ENCODE results near the gene FAT1.

FAT1 gene

GRCh38 chr4:186724058-186724863, 605 bp upstream of the FAT1 start:
- no peak for DNase-seq (ENCODE audit: low read depth in 2 of 2)

DNA sequence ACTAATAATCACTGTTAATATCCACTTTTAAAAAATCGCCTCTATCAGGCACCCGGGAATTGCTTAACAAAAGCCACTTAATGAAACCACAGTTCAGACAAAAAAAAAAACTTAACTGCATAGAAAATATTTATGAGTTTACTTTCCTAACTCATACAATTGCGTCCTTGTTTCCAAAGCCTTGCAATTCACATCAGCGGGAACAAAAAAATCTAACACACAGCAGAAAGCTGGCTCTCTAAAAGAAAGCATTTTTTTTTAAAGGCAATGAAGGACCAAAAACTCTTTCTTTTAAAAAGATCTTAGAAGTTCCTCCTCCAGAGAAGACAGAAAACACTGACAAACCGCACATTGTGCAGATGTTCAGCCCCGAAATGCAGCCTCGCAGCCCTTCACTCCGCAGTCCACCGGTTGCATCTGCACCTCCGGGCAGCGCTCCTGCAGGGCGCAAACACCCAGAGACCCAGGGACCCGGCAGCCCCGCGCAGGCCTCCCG, 812 bp downstream of the FAT1 start:
- no peak for DNase-seq (ENCODE audit: low read depth in 2 of 2)

- no peak for DNase-seq (ENCODE audit: low read depth in 2 of 2)
Measured at GRCh38 chr4:186719925-186720694, 3.5 kb downstream of the FAT1 start.

GRCh38 chr4:186717556-186717955, 6.1 kb downstream of the FAT1 start:
- no peak for DNase-seq (ENCODE audit: low read depth in 2 of 2)

- DNase-seq (ENCODE audit: low read depth in 2 of 2) = no peak
Measured at GRCh38 chr4:186715077-186715476, 8.6 kb downstream of the FAT1 start.

DNA sequence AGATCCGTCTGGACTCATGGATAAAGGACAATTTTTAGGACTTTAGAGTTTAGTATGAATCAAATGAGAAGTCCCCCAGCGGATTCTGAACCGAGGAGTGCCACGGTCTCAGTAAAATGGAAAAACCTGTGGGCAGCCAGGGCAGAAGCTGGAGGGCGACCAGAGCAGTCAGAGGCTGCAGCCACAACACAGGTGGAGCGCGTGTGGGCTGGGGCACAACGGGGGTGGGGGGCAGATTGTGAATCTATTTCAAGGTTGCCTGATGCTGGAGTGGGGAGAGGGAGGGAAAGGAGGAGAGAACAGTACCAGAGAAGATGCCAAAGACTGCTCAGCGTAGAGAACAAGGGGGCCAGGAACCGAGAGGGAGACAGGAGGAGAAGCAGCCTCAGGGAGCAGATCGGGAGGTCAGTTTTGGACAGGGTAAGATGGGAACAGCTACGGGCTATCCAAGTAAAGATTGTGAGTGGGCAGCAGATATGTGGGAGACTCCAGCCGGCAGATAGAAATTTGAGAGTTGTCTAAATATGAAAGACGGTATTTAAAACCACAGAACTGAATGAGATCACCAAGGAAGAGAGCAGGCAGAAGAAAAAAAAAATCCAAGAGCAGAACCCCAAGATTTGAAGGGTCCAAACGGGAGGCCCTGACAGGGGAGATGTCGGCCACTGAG, 9.5 kb downstream of the FAT1 start:
- no peak for DNase-seq (ENCODE audit: low read depth in 2 of 2)

- no peak for DNase-seq (ENCODE audit: low read depth in 2 of 2)
Measured at GRCh38 chr4:186712690-186713089, 11.0 kb downstream of the FAT1 start.

GRCh38 chr4:186710521-186711119, 13.0 kb downstream of the FAT1 start:
- DNase-seq (ENCODE audit: low read depth in 2 of 2) = no peak

- no peak for DNase-seq (ENCODE audit: low read depth in 2 of 2)
Measured at GRCh38 chr4:186709517-186709916, 14.1 kb downstream of the FAT1 start.

- DNase-seq (ENCODE audit: low read depth in 2 of 2) = no peak
Measured at GRCh38 chr4:186708554-186708953, 15.1 kb downstream of the FAT1 start.

GRCh38 chr4:186707996-186708395, 15.7 kb downstream of the FAT1 start:
- no peak for DNase-seq (ENCODE audit: low read depth in 2 of 2)

DNA sequence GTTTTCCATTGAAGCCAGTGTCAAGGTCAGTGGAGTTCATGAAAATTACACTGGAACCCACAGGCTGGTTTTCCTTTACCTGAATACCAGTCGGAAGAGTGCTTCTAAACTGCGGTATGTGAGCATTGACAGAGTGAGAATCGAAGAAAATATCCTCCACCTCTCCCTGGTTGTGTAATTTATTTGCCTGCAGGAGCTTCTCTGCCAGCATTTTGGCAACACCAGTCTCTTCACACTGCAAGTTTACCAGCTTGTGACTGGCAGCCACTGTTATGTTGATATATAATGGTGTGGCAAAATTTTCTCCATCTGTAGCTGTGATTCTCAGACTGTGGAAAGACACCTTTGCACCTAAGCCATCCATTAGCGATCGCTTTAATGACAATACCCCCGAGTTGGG, 16.1 kb downstream of the FAT1 start:
- no peak for DNase-seq (ENCODE audit: low read depth in 2 of 2)

DNA sequence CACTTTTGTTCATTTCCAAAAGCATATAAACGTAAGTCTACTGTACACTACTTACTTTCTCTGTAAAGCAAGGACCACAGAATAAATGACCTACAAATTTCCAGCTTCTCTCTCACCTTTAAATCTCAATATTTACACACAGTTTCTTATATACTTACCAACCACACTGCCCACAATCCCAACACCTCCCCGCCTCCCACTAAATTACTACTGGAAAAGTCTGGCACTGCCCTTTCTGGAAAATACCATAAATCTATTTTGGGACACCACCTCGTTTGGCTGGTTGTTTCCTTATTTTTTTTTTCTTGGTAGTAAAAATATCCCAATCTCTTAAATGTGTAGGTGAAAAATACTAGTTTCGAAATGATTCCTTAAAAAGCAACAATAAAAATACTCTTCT, 19.6 kb downstream of the FAT1 start:
- DNase-seq (ENCODE audit: low read depth in 2 of 2) = no peak

GRCh38 chr4:186703510-186703909, 20.1 kb downstream of the FAT1 start:
- no peak for DNase-seq (ENCODE audit: low read depth in 2 of 2)

- no peak for DNase-seq (ENCODE audit: low read depth in 2 of 2)
Measured at GRCh38 chr4:186702940-186703339, 20.7 kb downstream of the FAT1 start.

- no peak for DNase-seq (ENCODE audit: low read depth in 2 of 2)
Measured at GRCh38 chr4:186702297-186702696, 21.4 kb downstream of the FAT1 start.

DNA sequence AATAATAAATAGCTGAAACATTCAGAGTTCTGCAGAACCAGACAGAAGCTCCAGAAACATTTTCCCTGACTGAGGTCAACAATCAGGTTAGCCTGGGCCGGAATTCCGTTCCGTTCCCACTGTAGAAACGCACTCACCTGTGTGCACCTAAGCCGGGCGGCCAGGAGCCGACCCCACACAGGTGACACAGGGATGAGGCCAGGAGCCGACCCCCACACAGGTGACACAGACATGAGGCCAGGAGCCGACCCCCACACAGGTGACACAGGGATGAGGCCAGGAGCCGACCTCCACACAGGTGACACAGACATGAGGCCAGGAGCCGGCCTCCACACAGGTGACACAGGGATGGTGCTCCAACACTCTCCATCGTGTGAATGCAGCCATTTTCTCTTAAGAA, 21.9 kb downstream of the FAT1 start:
- no peak for DNase-seq (ENCODE audit: low read depth in 2 of 2)

DNA sequence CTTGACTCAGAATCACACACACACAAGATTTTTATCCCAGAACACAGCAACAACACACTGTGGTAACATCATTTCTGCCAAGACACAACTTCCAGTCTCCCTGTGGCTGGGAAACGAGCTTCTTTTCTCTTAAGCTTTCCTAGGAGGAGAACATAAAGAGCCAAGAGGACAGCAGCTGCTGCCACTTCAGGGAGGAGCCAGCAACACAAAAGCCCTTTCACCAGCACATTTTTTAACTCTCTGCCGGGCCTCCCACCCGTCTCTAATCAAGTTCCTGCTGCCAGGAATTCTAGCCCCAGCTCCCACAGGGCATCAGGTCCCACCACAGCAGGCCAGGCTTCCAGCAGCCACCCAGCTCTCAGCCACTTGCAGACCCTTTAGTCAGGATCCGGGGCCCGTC, 22.4 kb downstream of the FAT1 start:
- DNase-seq (ENCODE audit: low read depth in 2 of 2) = no peak

GRCh38 chr4:186700746-186701145, 22.9 kb downstream of the FAT1 start:
- DNase-seq (ENCODE audit: low read depth in 2 of 2) = no peak

GRCh38 chr4:186699881-186700397, 23.7 kb downstream of the FAT1 start:
- DNase-seq (ENCODE audit: low read depth in 2 of 2) = no peak

- DNase-seq (ENCODE audit: low read depth in 2 of 2) = no peak
Measured at GRCh38 chr4:186699298-186699697, 24.4 kb downstream of the FAT1 start.

- no peak for DNase-seq (ENCODE audit: low read depth in 2 of 2)
Measured at GRCh38 chr4:186698525-186698924, 25.1 kb downstream of the FAT1 start.

Measured in activated CD8-positive, alpha-beta memory T cell treated with anti-CD3 and anti-CD28 coated beads for 4 hours (primary cell).